Stomach (tissue), 4 donors: Measurements from ENCODE around the gene SAXO1.

Experiments used
- CTCF ChIP-seq, 7 experiments: fragments of 450-650 bp in 4 of 7; fragments of 200-600 bp in 3 of 7; sonication (generic) in 3 of 7; IDR thresholded peaks; one replicate each; pipeline ENCODE4 v1.5.1; 2016 to 2019; ENCODE audit warnings: antibody characterized with exemption in 7 of 7, control low read depth in 2 of 7, mild to moderate bottlenecking in 1 of 7
- POLR2A ChIP-seq, 4 donors: fragments of 450-650 bp; IDR thresholded peaks; one replicate each; pipeline ENCODE4 v1.6.1; 2016; ENCODE audit warnings: antibody characterized with exemption in 4 of 4, control low read depth in 2 of 4, mild to moderate bottlenecking in 1 of 4, moderate library complexity in 1 of 4
- POLR2AphosphoS5 ChIP-seq, 3 donors: sonication (generic); formaldehyde crosslinking; IDR thresholded peaks; one replicate each; pipeline ENCODE4 v1.6.1; 2016; ENCODE audit warnings: antibody characterized with exemption in 3 of 3

DNA sequence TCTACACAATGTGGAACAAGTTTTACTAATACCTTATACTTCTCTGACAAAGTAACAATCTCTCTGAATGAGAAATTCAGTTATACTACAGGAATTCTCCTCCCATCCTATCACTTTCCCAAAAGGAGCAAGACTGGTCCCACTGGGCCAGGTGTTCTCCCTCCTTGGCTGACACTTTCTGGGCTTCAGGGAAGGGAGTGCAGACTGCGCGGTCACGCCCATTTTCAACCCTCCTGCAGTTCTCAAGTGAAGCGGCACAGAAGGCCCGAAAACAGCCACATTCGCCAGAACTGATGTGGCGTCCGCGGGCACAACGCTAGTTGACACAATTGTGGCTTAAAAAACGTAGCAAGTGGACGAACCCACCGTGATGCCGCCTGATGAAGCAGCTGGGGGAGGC is 603 bp downstream of the SAXO1 start:
- TF ChIP-seq CTCF (IDR thresholded peaks at IDR 0.05) (no peak), POLR2AphosphoS5 (IDR thresholded peaks at IDR 0.05) (no peak), POLR2A (IDR thresholded peaks at IDR 0.05) (no peak)
